WI38 (cell line): ENCODE measurements around the gene ALK.

ENCODE experiments used
- H3K4me3 ChIP-seq: 2 replicates; pipeline ENCODE4 v1.5.1; 2011; ENCODE audit warnings: low read depth, mild to moderate bottlenecking, control low read depth, low read length
- TF ChIP-seq, protein P1 (sequence below): IDR thresholded peaks from 2 replicates; pipeline ENCODE4 v1.5.1; 2012; ENCODE audit warnings: low read depth, mild to moderate bottlenecking, control low read depth, low read length

The ALK gene

DNA sequence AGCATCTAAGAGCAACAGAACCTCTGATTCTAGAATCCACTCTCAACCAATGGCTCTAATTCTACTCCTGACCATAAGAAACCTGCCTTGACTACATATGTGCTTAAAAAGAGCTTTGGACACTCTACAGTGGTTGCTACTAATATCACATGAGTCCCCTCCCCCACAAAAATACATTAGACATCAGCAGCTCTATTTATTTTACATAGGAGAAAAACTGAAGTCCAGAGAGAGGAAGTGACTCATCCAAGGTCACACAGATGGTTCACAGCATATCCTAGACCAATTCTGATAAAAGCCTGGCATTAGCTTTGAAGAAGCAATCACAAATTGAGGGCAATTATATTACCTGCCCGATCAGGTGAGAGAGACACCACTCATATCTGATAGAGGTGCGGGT is 49.8 kb downstream of the ALK start:
- no peak overlapping the region for H3K4me3 ChIP-seq
- TF ChIP-seq, protein P1, sequence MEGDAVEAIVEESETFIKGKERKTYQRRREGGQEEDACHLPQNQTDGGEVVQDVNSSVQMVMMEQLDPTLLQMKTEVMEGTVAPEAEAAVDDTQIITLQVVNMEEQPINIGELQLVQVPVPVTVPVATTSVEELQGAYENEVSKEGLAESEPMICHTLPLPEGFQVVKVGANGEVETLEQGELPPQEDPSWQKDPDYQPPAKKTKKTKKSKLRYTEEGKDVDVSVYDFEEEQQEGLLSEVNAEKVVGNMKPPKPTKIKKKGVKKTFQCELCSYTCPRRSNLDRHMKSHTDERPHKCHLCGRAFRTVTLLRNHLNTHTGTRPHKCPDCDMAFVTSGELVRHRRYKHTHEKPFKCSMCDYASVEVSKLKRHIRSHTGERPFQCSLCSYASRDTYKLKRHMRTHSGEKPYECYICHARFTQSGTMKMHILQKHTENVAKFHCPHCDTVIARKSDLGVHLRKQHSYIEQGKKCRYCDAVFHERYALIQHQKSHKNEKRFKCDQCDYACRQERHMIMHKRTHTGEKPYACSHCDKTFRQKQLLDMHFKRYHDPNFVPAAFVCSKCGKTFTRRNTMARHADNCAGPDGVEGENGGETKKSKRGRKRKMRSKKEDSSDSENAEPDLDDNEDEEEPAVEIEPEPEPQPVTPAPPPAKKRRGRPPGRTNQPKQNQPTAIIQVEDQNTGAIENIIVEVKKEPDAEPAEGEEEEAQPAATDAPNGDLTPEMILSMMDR: no peak

DNA sequence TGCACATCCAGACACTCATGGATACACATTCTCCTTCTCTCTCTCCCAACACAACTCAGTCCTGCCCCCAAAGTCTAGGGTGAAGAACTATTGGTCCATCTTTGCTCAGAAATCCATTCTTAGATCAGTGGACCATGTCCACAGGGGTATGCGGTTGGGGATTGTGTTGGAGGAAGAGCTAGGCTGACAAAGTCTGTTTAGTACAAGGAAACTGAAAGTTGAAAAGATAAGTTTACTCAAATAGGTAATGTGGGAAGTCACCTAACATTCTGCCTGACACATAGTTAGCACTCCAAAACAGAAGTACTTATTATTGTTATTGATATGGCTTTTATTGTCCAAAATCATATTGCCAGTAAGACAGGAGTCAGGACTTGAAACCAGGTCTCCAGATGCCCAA is 55.9 kb downstream of the ALK start:
- TF ChIP-seq, protein P1: no peak

DNA sequence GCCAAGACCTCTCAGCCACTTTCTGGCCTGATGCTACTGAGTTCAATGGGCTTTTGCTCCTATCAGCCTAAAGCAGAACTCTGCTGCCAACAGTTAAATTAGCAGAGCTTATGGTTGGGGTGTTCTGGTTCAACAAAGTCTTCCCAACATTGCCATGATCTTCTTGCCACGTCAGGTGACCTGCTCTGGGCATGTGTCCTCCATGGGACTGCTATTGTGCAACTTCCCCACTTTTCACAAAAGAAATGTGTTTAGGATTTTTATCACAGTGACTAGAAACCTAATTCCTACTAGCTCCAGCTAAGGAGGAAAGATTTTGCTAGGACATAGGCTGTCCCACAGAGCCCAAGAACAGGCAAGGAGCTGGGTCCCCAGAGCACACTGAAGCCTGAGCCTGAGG is 56.4 kb downstream of the ALK start:
- no peak overlapping the region for H3K4me3 ChIP-seq
- TF ChIP-seq, protein P1: no peak

More for the DNA sequence above, 55.9 kb downstream of the ALK start:
- H3K4me3 ChIP-seq: no peak overlapping the region

DNA sequence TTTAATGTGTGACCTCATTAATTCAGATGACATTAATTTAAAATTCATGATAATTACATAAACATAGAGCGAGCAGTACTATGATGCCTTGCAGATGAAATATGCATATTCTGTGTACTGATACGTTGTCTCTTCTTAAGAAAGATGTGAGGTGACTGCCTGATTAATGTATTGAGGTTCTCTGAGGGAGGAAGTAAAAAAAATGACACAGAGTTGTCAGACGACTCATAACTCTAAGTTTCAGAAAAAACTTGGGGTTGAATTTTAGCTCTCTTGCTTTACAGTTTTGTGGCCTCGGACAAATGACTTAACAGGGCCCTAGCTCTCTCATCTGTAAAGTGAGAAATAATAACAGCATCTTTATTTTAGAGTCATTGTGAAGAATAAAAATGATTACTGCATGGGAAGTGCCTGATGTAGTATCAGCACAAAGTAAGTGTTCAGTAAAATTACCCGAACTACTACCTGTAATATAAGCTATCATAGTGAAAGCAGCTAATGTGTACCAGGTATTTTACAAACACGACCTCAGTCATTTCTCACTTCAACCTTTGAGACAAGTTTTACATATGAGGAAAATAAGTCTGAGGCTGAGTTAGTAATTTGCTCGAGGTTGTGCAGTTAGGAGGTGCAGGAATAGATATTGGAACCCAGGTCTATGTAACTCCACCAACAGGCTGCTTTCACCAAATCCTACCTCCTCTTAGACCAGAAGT is 65.3 kb downstream of the ALK start:
- TF ChIP-seq, protein P1: no peak
- no peak overlapping the region for H3K4me3 ChIP-seq

DNA sequence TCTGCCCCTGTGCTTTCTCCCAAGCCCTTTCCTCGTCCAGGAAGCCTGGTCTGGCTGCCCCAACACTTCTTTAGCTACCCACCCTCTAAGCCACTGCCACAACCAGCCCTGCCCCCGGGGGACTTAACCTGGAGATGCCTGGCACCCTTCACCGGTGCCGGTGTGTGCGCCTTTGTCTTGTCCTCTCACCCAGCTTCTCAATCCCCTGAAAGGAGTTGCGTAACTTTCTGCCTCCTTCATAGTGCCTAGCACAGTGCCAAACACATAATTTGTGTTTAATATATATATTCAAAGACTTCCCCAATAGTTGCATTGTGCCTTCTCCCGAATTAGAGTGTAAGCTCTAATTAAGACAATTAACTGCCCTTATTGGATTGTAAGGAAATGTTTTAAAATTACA is 70.6 kb downstream of the ALK start:
- H3K4me3 ChIP-seq: no peak overlapping the region
- TF ChIP-seq, protein P1: no peak

DNA sequence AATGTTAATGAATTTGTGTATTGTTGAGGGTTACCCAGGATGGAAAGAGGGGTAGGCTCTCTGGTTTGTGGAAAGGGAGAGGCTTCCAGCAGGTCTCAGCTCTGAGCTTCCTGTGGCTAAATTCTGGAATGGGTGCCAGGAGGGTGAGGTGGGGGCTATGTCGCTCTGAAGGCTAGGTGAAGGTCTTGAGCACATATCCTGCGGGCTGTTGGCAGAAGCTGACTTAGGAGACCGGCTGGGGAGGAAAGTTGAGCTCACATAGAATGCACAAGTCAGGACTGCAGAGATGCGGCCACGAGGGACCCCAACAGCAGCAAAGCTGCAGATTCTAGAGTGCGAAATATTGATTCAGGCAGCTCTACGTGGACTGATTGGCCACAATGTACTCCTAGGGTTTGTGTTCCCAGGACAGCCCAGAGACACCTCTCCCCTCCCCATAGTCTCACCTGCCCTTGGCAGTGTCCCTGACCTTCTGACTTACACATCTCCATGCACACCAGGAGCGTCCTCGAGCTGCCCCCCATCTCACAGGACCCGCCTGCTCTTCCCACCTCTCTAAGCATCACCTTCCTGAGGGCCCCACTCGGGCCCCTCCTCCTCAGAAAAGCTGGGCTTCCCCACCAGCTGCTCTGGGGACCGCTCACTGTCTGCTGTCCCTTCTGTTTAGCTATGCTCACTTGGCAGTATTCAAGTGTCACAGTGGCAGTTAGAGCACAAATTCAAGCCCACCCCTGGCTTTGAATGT is 72.6 kb downstream of the ALK start:
- no peak overlapping the region for H3K4me3 ChIP-seq
- TF ChIP-seq, protein P1: no peak

DNA sequence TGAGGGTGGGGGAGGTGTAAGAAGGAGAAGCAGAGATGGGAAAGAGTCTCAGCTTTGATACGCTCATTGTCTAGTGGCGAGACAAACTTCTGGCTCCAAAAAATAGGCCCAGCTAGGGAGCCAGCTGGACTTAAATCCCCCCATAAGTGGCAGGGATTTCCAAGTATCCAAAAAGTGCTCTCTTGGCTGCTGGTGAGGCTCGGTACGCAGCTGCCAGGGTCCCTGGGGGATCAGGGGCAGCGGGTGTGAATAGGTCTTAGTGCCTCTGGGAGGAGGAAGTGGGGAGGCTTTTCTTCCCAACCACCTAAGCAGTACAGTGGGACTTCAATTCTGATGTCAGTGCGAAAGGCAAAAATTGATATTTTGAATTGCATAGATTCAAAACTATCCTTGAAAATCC is 73.5 kb downstream of the ALK start:
- no peak overlapping the region for H3K4me3 ChIP-seq
- TF ChIP-seq, protein P1: no peak
